ENCODE results near the gene SYNDIG1L. TPM values are rescaled to one million over a fixed set of nuclear protein-coding genes. Genes with fewer than 3 reads are reported as not detected.
"Not testable (repeated sequence)": the region's sequence is repeated elsewhere in the genome, so short reads cannot be mapped to it uniquely, and the experiment has no call there.

SYNDIG1L gene
- total and polyA plus RNA-seq, 8 donors: not detected

DNA sequence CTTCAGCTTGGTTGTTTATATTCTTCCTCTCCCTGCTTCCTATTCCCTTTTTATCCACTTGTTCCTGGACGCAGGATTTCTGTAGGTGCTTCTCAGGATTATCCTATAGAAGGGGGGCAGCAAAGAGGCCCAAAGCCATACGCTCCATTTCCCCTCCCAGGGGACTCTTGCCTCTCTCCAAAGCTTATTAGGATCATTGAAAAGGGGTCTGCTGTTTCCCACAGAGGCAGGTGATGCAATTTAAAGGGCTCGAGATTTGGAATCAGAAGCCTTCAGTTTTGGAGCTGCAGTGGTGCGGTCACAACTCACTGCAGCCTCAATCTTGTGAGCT lies 31.5 kb upstream of the SYNDIG1L start:
- TF ChIP-seq, protein P1, sequence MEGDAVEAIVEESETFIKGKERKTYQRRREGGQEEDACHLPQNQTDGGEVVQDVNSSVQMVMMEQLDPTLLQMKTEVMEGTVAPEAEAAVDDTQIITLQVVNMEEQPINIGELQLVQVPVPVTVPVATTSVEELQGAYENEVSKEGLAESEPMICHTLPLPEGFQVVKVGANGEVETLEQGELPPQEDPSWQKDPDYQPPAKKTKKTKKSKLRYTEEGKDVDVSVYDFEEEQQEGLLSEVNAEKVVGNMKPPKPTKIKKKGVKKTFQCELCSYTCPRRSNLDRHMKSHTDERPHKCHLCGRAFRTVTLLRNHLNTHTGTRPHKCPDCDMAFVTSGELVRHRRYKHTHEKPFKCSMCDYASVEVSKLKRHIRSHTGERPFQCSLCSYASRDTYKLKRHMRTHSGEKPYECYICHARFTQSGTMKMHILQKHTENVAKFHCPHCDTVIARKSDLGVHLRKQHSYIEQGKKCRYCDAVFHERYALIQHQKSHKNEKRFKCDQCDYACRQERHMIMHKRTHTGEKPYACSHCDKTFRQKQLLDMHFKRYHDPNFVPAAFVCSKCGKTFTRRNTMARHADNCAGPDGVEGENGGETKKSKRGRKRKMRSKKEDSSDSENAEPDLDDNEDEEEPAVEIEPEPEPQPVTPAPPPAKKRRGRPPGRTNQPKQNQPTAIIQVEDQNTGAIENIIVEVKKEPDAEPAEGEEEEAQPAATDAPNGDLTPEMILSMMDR (IDR thresholded peaks at IDR 0.05): no peak
- TF ChIP-seq POLR2A (IDR thresholded peaks at IDR 0.05) (no peak), EP300 (IDR thresholded peaks at IDR 0.05) (no peak), POLR2AphosphoS5 (IDR thresholded peaks at IDR 0.05) (no peak)
- H3K27ac ChIP-seq: no peak overlapping the region
- no peak for DNase-seq
- no peak overlapping the region for H3K4me3 ChIP-seq
- peaks cover 0 to 12% (median 0%) of the 10 kb centered on the region in 3 donors for H3K27me3 ChIP-seq
- H3K4me1 ChIP-seq: no peaks in the 10 kb centered on the region
- 70 to 81% (median 72%) methylated on average over 4 of the region's 4 CpGs for WGBS, 5 donors
- peaks cover 0 to 4% (median 0%) of the 10 kb centered on the region in 4 donors for H3K9me3 ChIP-seq
- intact Hi-C loops (cut with DNase I; ENCODE audit: low total_unique reads): no loop called here
- H3K36me3 ChIP-seq: no peaks in the 10 kb centered on the region

DNA sequence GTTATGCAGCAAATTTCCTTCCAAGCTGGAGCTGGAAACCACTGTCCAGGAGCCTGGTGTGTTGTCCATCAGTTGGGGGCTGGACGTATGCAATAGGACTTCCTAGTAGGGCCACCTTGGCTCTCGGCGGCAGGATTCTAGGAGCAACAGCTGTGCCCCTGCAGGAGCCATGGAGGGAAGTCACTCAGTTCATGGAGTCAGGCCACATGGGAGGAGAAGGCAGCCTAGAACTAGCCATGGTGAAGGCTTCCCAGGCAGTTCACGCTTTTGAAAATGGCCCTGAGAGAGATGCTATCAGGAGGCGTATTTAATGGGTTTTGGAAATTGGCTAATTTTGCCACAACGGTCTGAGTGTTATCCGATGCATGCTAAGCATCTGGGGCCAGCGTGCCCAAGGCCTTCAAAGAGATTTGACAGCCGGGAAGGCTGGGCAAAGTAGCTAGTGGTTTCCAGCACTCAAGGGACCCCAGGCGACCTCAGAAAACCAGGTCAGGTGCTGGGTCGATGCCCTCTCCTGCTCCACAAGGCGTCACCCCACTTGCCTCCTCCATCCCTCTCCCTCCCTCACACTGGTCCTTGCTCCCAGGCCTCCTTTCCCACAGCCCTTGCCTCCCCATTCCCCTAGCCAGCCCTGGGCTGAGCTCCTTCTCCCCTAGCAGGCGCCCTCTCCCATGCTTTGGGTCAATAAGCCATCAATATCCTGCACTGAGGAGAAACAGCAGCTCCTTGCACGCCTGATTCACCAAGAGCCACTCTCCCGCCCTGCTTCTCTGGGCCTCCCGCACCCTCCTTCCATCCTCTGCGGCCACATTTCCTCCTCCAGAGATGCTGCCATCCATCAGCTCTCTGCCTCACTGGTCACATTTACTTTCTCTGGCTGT lies 30.9 kb upstream of the SYNDIG1L start:
- H3K4me1 ChIP-seq: no peaks in the 10 kb centered on the region
- peaks cover 0 to 12% (median 0%) of the 10 kb centered on the region in 3 donors for H3K27me3 ChIP-seq
- no peak overlapping the region for H3K4me3 ChIP-seq
- H3K36me3 ChIP-seq: no peaks in the 10 kb centered on the region
- DNase-seq: no peak
- intact Hi-C loops (cut with DNase I; ENCODE audit: low total_unique reads): no loop called here
- no peak for TF ChIP-seq POLR2AphosphoS5 (IDR thresholded peaks at IDR 0.05)
- TF ChIP-seq, protein P1 (IDR thresholded peaks at IDR 0.05): no peak
- no peak for TF ChIP-seq POLR2A (IDR thresholded peaks at IDR 0.05)
- TF ChIP-seq EP300 (IDR thresholded peaks at IDR 0.05): no peak
- peaks cover 0 to 4% (median 0%) of the 10 kb centered on the region in 4 donors for H3K9me3 ChIP-seq
- WGBS, 5 donors: 70 to 83% (median 78%) methylated on average over 15 to 17 of the region's 17 CpGs
- no peak overlapping the region for H3K27ac ChIP-seq

DNA sequence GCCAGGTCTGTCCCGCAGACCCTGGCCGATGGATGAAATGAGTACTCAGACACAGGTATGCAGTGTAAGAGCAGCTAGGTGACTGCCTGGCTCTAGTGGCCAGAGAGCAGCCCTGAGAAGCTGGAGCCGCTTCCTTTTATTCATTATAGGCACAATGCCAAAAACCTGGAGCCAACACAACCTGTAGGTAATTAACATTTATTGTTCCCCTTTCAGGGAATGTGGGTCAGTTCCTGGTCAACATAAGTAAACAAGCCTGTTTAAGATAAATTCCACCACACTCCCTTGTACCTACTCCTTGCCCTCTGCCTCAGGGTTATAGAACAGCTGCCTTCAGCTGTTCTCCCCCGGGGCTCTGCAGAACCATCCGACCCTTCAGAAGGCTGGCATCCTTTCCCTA lies 28.4 kb upstream of the SYNDIG1L start:
- DNase-seq; H3K36me3 ChIP-seq; H3K27ac ChIP-seq; H3K4me1 ChIP-seq; intact Hi-C loops (cut with DNase I; ENCODE audit: low total_unique reads); H3K4me3 ChIP-seq; H3K9me3 ChIP-seq: not testable (repeated sequence)
- peaks cover 0 to 12% (median 0%) of the 10 kb centered on the region in 3 donors for H3K27me3 ChIP-seq
- WGBS, 5 donors: 57 to 67% (median 60%) methylated on average over 5 of the region's 5 CpGs

DNA sequence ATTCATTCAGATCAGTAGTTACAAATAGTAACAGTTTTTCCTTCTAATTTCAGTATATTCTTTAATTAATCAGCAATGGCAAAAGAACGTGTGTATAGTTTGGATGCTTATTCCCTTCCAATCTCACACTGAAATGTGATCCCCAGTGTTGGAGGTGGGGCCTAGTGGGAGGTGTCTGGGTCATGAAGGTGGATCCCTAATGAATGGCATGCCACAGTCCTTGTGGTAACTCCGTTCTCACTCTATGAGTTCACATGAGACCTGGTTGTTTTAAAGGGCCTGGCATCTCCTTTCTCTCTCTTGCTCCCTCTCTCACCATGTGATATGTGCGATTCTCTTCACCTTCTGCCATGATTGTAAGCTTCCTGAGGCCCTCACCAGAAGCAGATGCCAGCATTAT lies 18.9 kb upstream of the SYNDIG1L start:
- intact Hi-C loops (cut with DNase I; ENCODE audit: low total_unique reads): no loop called here
- Histone ChIP-seq H3K9me3 (no peaks in the 10 kb centered on the region), H3K4me1 (no peaks in the 10 kb centered on the region), H3K27me3 (no peaks in the 10 kb centered on the region), H3K27ac (no peak overlapping the region), H3K36me3 (no peaks in the 10 kb centered on the region), H3K4me3 (no peak overlapping the region)
- WGBS, 5 donors: 20 to 47% (median 21%) methylated on average over 3 of the region's 3 CpGs
- no peak for TF ChIP-seq EP300 (IDR thresholded peaks at IDR 0.05)
- no peak for TF ChIP-seq POLR2AphosphoS5 (IDR thresholded peaks at IDR 0.05)
- TF ChIP-seq POLR2A (IDR thresholded peaks at IDR 0.05): no peak
- TF ChIP-seq, protein P1 (IDR thresholded peaks at IDR 0.05): no peak
- DNase-seq: no peak

DNA sequence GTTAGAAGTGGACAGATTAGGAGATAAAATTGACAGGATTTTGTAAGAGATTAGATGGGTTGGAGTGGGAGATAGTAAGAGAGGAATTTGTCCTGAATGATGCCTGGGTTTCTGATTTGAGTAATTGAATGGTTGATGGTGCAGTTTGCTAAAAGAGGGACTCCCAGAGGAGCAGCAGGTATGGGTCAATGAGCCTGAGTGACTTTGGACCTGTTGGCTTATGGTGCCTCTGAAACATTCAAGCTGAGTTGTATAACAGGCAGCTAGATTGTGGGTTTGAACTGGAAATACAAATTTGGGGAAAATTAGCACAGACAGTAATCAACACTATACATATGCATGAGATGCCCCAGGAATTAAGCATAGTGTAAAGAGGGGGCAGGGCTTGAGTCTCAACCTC lies 16.7 kb upstream of the SYNDIG1L start:
- no peak overlapping the region for H3K27ac ChIP-seq
- intact Hi-C loops (cut with DNase I; ENCODE audit: low total_unique reads): no loop called here
- no peak for DNase-seq
- H3K4me3 ChIP-seq: no peak overlapping the region
- TF ChIP-seq POLR2AphosphoS5 (IDR thresholded peaks at IDR 0.05): no peak
- TF ChIP-seq, protein P1 (IDR thresholded peaks at IDR 0.05): no peak
- H3K36me3 ChIP-seq: no peaks in the 10 kb centered on the region
- H3K9me3 ChIP-seq: no peaks in the 10 kb centered on the region
- H3K4me1 ChIP-seq: no peaks in the 10 kb centered on the region
- no peaks in the 10 kb centered on the region for H3K27me3 ChIP-seq

All from stomach (tissue), 9 donors.